PC-3 (cell line): ENCODE data around the gene SERPINI1. TPM values are rescaled to one million over a fixed set of nuclear protein-coding genes. Genes with fewer than 3 reads are reported as not detected.

Experiments
- ATAC-seq: fragments of 200-7000 bp; cut with Tn5 transposase; 2 replicates; pipeline ENCODE4 v1.9.1; 2020; ENCODE audit warnings: mild to moderate bottlenecking, moderate library complexity
- BruUV-seq: library from RNA; stranded (reverse); fragments of 400-500 nt; replicated peaks from 2 replicates; lab custom pipeline; 2021; lab: Mats Ljungman, UMichigan
- CTCF ChIA-PET: fragments of 300-600 bp; sonication (Branson Sonifier 250); formaldehyde crosslinking; loops from one replicate; lab custom pipeline; 2022; ENCODE audit warnings: antibody characterized with exemption; lab: Charles Lee
- POLR2A ChIA-PET: fragments of 300-600 bp; sonication (Branson Sonifier 250); formaldehyde crosslinking; loops from one replicate; lab custom pipeline; 2022; ENCODE audit warnings: antibody characterized with exemption; ENCODE audit not compliant: unreplicated experiment; lab: Charles Lee
- DNase-seq: peaks from one replicate; pipeline ENCODE4 v3.0.0-alpha.2; 2015
- H2AFZ ChIP-seq: fragments of 300-600 bp; sonication (generic); 2 replicates; pipeline ENCODE4 v1.6.0; 2016; ENCODE audit warnings: antibody characterized with exemption, low read length
- H3F3A ChIP-seq: fragments of 300-600 bp; sonication (generic); one replicate; pipeline ENCODE4 v1.6.0; 2017; ENCODE audit warnings: antibody characterized with exemption, low read length, control low read depth, mild to moderate bottlenecking; ENCODE audit not compliant: unreplicated experiment
- H3K27ac ChIP-seq: fragments of 300-600 bp; sonication (generic); 2 replicates; pipeline ENCODE4 v1.5.1; 2016; ENCODE audit warnings: mild to moderate bottlenecking, low read length
- H3K27me3 ChIP-seq: fragments of 300-600 bp; sonication (generic); 2 replicates; pipeline ENCODE4 v1.6.1; 2016; ENCODE audit warnings: low read length, mixed read lengths
- H3K36me3 ChIP-seq: fragments of 300-600 bp; sonication (generic); 2 replicates; pipeline ENCODE4 v1.6.1; 2016; ENCODE audit warnings: low read depth, mixed run types, low read length, mixed read lengths
- H3K4me1 ChIP-seq: fragments of 300-600 bp; sonication (generic); 2 replicates; pipeline ENCODE4 v1.5.1; 2016; ENCODE audit warnings: low read length; ENCODE audit not compliant: insufficient read depth
- H3K4me2 ChIP-seq: fragments of 300-600 bp; sonication (generic); 2 replicates; pipeline ENCODE4 v1.6.0; 2016; ENCODE audit warnings: low read length
- H3K4me3 ChIP-seq: fragments of 300-600 bp; sonication (generic); 2 replicates; pipeline ENCODE4 v1.5.1; 2016; ENCODE audit warnings: mild to moderate bottlenecking, low read length, mixed read lengths
- H3K79me2 ChIP-seq: fragments of 300-600 bp; sonication (generic); 2 replicates; pipeline ENCODE4 v1.6.1; 2017; ENCODE audit warnings: low read length, mixed read lengths
- H3K9ac ChIP-seq: fragments of 300-600 bp; sonication (generic); 2 replicates; pipeline ENCODE4 v1.6.0; 2016; ENCODE audit warnings: mild to moderate bottlenecking, low read length
- H3K9me2 ChIP-seq: fragments of 300-600 bp; sonication (generic); replicated peaks from 2 replicates; pipeline ENCODE4 v1.6.1; 2016; ENCODE audit warnings: mixed run types, low read length, mixed read lengths
- H3K9me3 ChIP-seq: fragments of 300-600 bp; sonication (generic); 2 replicates; pipeline ENCODE4 v1.6.1; 2016; ENCODE audit warnings: low read length, mixed read lengths
- H4K20me1 ChIP-seq: fragments of 300-600 bp; sonication (generic); 2 replicates; pipeline ENCODE4 v1.6.1; 2016; ENCODE audit warnings: low read length, mixed read lengths
- CTCF ChIP-seq: fragments of 300-600 bp; sonication (generic); conservative IDR thresholded peaks from 2 replicates; pipeline ENCODE4 v1.5.1; 2017; ENCODE audit warnings: antibody characterized with exemption, low read depth, mild to moderate bottlenecking, low read length
- EZH2 ChIP-seq: fragments of 300-600 bp; sonication (generic); IDR thresholded peaks from one replicate; pipeline ENCODE4 v1.6.1; 2017; ENCODE audit warnings: antibody characterized with exemption, mild to moderate bottlenecking, low read length; ENCODE audit not compliant: unreplicated experiment
- EZH2phosphoT487 ChIP-seq: fragments of 300-600 bp; sonication (generic); IDR thresholded peaks from 2 replicates; pipeline ENCODE4 v1.6.1; 2018; ENCODE audit warnings: mild to moderate bottlenecking, antibody characterized with exemption, low read length, borderline replicate concordance
- intact Hi-C: fragments of 100-400 bp; cut with micrococcal nuclease; formaldehyde crosslinking; loops from 2 replicates; pipeline ENCODE4 v1.9.0; 2023
- total RNA-seq: library from RNA; depleted of rRNA; stranded (reverse); fragments of >200 nt; gene quantifications from 2 replicates; pipeline ENCODE4 v1.2.3, GENCODE V29; 2014

SERPINI1 gene
- total RNA-seq, 1 experiment from 2014 or later: 1.3 TPM

- peaks cover 15% of the 10 kb centered on the region; the same call in 1 of the 2 replicates for H3K36me3 ChIP-seq
- ATAC-seq (no peak), DNase-seq (no peak)
- POLR2A ChIA-PET: no interaction called here
- no peak overlapping the region for H3K4me3 ChIP-seq
- no peaks in the 10 kb centered on the region for H3F3A ChIP-seq
- no peaks in the 10 kb centered on the region for H3K27me3 ChIP-seq
- intact Hi-C loops: no loop called here
- no peaks in the 10 kb centered on the region for H3K4me1 ChIP-seq
- H4K20me1 ChIP-seq: no peaks in the 10 kb centered on the region
- H3K9me2 ChIP-seq: no peaks in the 10 kb centered on the region
- H3K79me2 ChIP-seq: peaks cover 11% of the 10 kb centered on the region
- TF ChIP-seq CTCF: no peak
- TF ChIP-seq EZH2: no peak
- TF ChIP-seq EZH2phosphoT487: no peak
- H3K9ac ChIP-seq: no peak overlapping the region
- H3K27ac ChIP-seq: no peak overlapping the region
- H3K4me2 ChIP-seq: no peak overlapping the region
- H2AFZ ChIP-seq: no peak overlapping the region
- no TSS peak for BruUV-seq
- CTCF ChIA-PET: no interaction called here
- no peaks in the 10 kb centered on the region for H3K9me3 ChIP-seq
These were observed 29.7 kb upstream of the SERPINI1 start for GRCh38 chr3:167705840-167706239.

- Histone ChIP-seq H3F3A (no peaks in the 10 kb centered on the region), H3K9ac (no peak overlapping the region), H3K4me2 (no peak overlapping the region), H3K79me2 (peaks cover 50% of the 10 kb centered on the region), H3K4me1 (no peaks in the 10 kb centered on the region), H3K9me2 (no peaks in the 10 kb centered on the region), H3K4me3 (no peak overlapping the region), H2AFZ (no peak overlapping the region), H3K27me3 (no peaks in the 10 kb centered on the region), H3K9me3 (no peaks in the 10 kb centered on the region), H3K36me3 (peaks cover 17% of the 10 kb centered on the region; the same call in 1 of the 2 replicates), H4K20me1 (peaks cover 9% of the 10 kb centered on the region; the same call in 1 of the 2 replicates), H3K27ac (no peak overlapping the region)
- intact Hi-C loops: no loop called here
- BruUV-seq: no TSS peak
- no peak for TF ChIP-seq CTCF
- TF ChIP-seq EZH2phosphoT487: no peak
- no peak for TF ChIP-seq EZH2
- CTCF ChIA-PET: no interaction called here
- DNase-seq (no peak), ATAC-seq (no peak)
- POLR2A ChIA-PET: interaction anchor here (0.6 kb wide), 1 partner anchor 115 kb away, joined by 3 read pairs; no protein-coding TSS in a partner anchor
These were observed 25.8 kb upstream of the SERPINI1 start for GRCh38 chr3:167709690-167710089.

- H3F3A ChIP-seq: no peaks in the 10 kb centered on the region
- no peak overlapping the region for H3K4me2 ChIP-seq
- TF ChIP-seq EZH2 (no peak), CTCF (no peak), EZH2phosphoT487 (no peak)
- no peak overlapping the region for H3K27ac ChIP-seq
- no peaks in the 10 kb centered on the region for H3K4me1 ChIP-seq
- no peaks in the 10 kb centered on the region for H3K27me3 ChIP-seq
- H3K4me3 ChIP-seq: no peak overlapping the region
- no peak overlapping the region for H3K9ac ChIP-seq
- no TSS peak for BruUV-seq
- intact Hi-C loops: no loop called here
- H4K20me1 ChIP-seq: peaks cover 9% of the 10 kb centered on the region; the same call in 1 of the 2 replicates
- POLR2A ChIA-PET: no interaction called here
- DNase-seq: no peak
- no peaks in the 10 kb centered on the region for H3K9me3 ChIP-seq
- H3K79me2 ChIP-seq: peaks cover 59% of the 10 kb centered on the region
- H2AFZ ChIP-seq: no peak overlapping the region
- CTCF ChIA-PET: no interaction called here
- ATAC-seq: no peak
- H3K9me2 ChIP-seq: no peaks in the 10 kb centered on the region
- H3K36me3 ChIP-seq: peaks cover 16% of the 10 kb centered on the region; the same call in 1 of the 2 replicates
These were observed 25.0 kb upstream of the SERPINI1 start for GRCh38 chr3:167710552-167710951.
